GM21717 (cell line): ENCODE results near the gene STK31.
"Not testable (repeated sequence)": the region's sequence is repeated elsewhere in the genome, so short reads cannot be mapped to it uniquely, and the experiment has no call there.

Experiments used
- ATAC-seq: cut with Tn5 transposase; IDR thresholded peaks from one replicate; pipeline ENCODE4 v1.9.1; 2021; ENCODE audit warnings: mild to moderate bottlenecking, moderate library complexity; ENCODE audit not compliant: unreplicated experiment

Gene STK31

GRCh38 chr7:23788843-23789242, 78.8 kb downstream of the STK31 start:
- no peak for ATAC-seq

- no peak for ATAC-seq
Measured at GRCh38 chr7:23791721-23792120, 81.7 kb downstream of the STK31 start.

- ATAC-seq: no peak
Measured at GRCh38 chr7:23802720-23803397, 92.8 kb downstream of the STK31 start.

GRCh38 chr7:23804707-23805106, 94.7 kb downstream of the STK31 start:
- ATAC-seq: no peak

- ATAC-seq: no peak
Measured at GRCh38 chr7:23808421-23808820, 98.4 kb downstream of the STK31 start.

GRCh38 chr7:23810099-23810498, 100.1 kb downstream of the STK31 start:
- ATAC-seq: no peak

- ATAC-seq: no peak
Measured at GRCh38 chr7:23811540-23811939, 101.5 kb downstream of the STK31 start.

GRCh38 chr7:23828125-23828524, 118.1 kb downstream of the STK31 start:
- not testable (repeated sequence) for ATAC-seq

- not testable (repeated sequence) for ATAC-seq
Measured at GRCh38 chr7:23832733-23833132, 122.7 kb downstream of the STK31 start.

- no peak for ATAC-seq
Measured at GRCh38 chr7:23833405-23833804, 123.4 kb downstream of the STK31 start.

GRCh38 chr7:23844837-23845236, 134.8 kb downstream of the STK31 start:
- ATAC-seq: not testable (repeated sequence)

- no peak for ATAC-seq
Measured at GRCh38 chr7:23852135-23852534, 142.1 kb downstream of the STK31 start.

- no peak for ATAC-seq
Measured at GRCh38 chr7:23852988-23853387, 143.0 kb downstream of the STK31 start.

GRCh38 chr7:23863209-23863787, 153.3 kb downstream of the STK31 start:
- ATAC-seq: no peak

- no peak for ATAC-seq
Measured at GRCh38 chr7:23864973-23865372, 155.0 kb downstream of the STK31 start.

GRCh38 chr7:23873306-23873705, 163.3 kb downstream of the STK31 start:
- ATAC-seq: no peak

GRCh38 chr7:23876526-23876925, 166.5 kb downstream of the STK31 start:
- ATAC-seq: not testable (repeated sequence)
